NCI-H1436 treated with DMSO at 0.1 percent for 48 hours (cell line): ENCODE measurements around the gene PLD3.
"Not testable (repeated sequence)": the region's sequence is repeated elsewhere in the genome, so short reads cannot be mapped to it uniquely, and the experiment has no call there.

ENCODE experiments used
- DNase-seq: peaks from one replicate; lab custom pipeline; 2025; lab: John Stamatoyannopoulos, UW

The PLD3 gene

DNA sequence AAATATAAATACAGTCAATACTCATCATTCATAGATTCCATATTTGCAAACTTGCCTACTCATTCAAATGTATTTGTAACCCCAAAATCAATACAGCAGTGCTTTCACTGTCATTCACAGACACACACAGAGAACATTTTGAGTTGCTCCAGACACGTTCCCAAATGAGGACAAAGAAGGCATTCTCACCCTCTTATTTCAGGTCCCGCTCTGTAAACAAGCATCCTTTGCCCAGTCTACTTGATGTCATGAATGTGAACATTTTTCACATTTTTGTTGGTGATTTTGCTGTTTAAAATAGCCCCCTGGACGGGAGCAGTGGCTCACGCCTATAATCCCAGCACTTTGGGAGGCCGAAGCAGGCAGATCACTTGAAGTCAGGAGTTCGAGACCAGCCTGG, 15.8 kb upstream of the PLD3 start:
- DNase-seq: no peak

DNA sequence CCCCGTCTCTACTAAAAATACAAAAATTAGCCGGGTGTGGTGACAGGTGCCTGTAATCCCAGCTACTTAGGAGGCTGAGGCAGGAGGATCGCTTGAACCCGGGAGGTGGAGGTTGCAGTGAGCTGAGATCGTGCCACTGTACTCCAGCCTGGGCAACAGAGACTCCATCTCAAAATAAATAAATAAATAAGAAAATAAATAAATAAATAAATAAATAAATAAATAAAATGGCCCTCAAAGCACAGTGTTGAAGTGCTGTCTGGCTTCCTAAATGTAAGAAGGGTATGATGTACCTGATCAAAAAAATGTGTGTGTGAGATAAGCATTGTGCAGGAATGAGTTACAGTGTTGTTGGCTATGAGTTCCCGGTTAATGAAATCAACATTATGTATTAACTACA, 15.4 kb upstream of the PLD3 start:
- DNase-seq: not testable (repeated sequence)

DNA sequence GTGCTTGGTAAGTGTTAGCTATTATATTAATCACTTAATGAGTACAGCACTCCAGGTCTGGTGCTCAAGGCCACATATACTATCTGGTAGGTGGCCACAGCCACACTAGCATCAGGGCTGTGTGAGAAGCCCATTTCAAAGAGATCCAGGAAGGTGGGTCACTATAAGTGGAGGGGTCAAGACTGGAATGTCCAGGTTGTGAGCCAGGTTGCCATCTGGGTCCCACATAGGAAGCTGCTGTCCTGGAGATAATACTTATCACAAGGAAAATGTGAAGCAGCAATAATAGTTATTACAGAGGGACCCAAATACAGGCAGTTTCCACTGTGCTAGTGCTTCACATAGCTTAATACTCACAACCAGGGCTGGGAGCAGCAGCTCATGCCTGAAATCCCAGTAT, 13.4 kb upstream of the PLD3 start:
- DNase-seq: no peak

DNA sequence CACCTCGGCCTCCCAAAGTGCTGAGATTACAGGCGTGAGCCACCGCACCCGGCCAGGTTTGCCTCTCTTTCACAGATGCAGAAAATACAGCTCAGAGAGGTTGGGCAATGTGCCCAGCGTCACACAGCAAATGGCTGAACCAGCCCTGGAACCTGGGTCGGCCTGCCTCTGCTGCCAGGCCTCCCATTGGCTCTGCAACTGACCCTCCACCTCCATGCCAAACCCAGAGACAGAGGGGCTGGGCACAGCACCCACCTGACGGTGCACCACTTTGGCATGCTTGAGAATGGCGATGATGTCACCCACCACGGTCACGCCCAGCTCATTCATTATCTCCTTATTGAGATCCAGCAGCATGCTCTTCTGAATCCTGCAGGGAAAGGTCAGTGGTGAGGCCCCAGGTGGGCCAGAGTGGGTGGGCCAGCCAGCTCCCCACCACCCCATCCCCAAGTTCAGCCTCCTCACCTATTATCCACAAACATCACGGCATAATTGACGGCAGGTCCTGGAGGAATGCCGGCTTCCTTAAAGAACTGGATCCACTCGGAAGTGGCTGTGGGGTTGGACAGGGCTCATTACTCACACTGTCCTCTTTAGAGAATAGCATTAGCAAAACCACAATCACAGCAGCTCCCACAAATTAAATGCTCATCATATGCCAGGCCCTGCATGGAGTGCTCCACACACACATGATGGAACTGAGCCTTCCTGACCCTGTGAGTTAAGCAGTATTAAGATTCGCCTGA, 12.5 kb upstream of the PLD3 start:
- no peak for DNase-seq

DNA sequence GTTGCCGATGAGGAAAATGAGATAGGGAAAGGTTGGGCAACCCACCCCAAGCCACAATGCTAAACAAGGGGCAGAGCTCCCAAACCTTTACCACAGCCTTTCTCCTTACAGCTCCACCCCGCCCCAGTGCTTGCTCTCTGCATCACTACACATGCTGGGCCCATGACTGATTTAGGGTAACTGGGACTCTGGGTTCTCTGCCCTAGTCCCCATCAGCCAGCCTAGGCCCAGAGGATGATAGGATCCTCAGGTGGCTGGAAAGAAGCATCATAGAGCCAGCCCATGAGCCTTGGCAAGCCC, 11.9 kb upstream of the PLD3 start:
- DNase-seq: no peak

DNA sequence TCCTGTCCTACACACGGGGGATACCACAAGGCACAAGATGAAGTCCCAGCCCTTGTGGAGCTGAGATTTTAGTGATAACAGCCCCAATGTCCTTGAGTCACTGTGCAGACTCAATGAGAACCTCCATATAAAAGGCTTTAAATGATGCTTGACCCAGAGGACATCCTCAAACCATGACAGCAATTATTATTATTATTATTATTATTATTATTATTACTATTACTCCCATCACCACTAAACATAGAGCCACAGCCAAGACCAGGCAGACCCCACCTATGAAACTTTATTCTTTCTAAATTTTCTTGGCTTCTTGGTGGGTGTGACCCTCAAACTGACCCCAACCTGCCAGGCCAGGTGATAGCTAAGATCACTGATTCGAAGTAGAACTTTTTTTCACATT, 11.4 kb upstream of the PLD3 start:
- DNase-seq: no peak

DNA sequence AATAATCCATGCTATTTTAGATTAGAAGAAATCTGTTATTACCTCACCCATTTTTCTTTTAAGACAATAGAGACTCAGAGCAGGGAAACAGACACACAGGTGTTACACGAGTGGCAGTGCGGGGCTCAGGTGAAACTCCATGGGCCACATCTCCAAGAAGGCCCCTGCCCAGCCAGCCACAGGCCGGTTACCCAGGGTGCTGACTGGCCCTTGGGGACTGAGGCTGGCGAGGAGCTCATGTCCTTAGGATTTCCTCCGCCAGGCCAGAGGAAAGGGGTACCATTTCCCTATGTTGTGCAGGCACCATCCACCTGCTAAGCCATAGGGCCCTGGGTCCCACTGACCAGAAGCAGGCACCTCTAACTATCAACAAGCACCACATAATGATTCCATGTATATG, 10.9 kb upstream of the PLD3 start:
- no peak for DNase-seq

DNA sequence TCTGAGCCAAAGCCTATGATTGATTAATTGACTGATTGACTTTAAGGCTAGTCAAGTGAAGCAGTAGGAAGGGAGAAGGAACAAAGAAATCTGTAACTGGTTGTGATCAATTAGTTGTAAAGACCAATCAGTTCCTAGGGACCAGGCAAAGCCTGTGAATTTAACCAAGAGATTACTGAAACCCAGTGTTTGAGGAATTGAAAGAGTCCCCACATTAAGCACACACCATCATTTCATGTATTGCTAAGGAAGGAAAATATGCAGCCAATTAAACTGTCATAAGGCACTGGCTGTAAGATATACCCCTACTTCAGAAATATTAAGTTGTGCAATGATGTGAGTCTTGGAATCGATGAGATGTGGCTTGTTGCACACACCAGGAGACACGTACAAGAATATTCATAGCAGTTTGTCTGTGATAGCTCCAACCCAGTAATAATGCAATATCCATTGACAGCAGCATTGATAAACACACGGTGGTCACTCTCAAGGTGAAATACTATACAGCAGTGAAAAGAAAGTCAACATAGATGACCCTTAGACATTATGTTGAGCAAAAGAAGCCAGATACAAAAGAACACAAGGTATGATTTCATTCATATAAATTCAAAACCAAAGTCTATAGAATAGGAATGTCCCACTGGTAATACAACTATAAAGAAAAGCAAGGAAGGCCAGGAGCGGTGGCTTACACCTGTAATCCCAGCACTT, 9.3 kb upstream of the PLD3 start:
- DNase-seq: no peak

DNA sequence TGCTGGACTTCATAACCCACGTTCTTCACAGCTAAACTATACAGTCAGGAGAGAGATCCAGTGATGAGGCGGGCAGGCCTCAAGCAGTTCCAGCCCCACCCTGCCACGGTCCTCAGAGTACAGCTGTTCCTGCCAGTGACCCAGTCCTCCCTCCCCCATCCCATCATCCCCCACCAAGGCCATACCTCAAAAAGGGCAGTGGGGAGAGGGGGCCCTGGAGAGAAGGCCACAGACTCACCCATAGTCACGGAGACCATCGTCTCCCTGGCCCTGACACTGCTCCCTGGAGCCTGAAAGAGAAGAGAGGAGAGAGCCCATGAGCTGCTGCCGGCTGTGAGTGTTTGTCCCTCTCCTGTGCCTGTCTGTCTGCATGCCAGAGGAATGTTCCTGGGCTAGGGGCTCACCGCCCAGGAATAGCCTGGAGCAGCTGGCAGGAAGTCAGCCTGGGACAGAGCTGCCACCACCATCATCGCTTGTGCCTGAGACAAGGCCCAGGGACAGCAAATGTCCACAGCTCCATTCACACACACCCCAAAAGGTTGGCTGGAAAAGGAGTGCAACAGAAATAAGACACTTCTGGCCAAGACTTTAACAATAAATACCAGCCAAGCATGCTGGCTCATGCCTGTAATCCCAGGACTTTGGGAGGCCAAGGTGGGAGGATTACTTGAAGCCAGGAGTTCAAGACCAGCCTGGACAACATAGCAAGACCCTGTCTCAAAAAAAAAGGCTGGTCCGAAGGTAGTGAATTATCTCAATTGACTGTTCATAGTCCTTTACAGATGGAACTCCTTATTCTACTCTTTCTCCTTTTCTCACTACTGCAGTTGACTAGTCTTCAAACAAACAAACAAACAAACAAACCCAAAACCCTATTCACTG, 6.7 kb upstream of the PLD3 start:
- no peak for DNase-seq

DNA sequence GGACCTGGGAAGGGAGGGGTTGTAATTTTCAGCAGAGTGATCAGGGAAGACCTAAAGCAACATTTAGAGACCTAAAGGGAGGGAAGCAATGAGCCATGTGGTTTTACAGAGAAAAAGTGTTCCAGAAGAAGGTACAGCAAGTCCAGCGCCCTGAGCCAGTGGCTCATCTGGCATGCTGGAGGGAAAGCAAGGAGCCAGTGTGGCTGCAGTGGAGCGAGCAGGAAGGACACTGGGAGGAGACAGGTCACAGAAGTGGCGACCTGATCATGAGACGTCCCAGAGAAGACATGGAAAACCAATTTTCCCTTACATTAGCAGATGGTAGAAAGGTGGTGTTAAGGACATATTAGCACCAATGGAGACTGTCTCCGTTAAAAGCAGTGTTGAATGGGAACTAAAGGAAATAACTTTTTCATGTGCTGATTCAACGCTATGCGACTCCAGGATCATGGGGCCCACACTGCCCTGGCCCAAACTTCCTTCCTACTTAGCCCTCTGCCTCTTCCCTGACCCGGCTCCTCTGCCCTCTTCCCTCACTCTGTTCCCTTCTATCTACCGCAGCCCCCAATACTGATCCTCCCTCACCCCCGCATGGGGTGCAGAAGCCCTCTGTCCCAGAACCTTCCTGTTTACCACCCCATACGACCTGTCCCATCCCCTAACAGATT, 5.7 kb upstream of the PLD3 start:
- DNase-seq: no peak

DNA sequence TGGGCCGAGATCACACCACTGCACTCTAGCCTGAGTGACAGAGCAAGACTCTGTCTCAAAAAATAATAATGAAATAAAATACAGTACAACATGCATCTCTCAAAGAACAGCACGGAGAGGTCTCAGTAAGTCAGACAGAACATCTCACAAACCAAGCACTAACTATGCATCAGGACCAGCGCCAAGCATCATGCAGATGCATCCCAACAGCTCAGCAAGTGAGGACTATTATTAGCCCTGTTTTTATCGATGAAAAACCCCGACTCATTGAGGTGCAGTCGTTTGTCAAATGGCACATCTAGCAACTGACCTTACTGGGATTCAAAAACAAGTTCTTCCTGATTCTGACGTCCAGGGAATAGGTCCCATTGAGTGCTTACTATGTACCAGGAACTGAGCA, 4.1 kb upstream of the PLD3 start:
- DNase-seq: no peak

DNA sequence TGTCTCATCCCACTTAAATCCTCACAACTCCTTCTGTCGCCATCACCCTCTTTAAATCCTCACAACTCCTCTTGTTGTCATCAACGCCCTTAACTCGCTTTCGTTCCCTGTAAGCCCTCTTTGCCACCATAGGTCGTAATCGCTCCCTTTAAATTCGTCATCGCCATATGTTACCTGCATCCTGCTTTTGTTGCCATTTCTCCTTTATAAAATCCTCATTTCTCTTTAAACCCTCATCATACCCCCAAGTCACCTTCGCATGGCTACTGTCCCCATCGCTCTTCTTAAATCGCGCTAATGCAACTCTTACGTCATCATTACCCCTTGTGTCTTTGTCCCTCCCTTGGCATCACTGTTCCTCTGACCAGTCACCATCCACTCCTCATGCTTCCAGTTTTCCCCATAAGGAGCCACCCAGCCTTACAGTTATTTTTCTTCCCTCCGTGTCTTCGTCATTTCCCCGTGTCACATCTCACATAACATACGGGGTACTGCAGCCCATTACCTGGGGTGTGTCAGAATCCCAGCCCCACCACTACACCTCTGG, 539 bp downstream of the PLD3 start:
- no peak for DNase-seq

DNA sequence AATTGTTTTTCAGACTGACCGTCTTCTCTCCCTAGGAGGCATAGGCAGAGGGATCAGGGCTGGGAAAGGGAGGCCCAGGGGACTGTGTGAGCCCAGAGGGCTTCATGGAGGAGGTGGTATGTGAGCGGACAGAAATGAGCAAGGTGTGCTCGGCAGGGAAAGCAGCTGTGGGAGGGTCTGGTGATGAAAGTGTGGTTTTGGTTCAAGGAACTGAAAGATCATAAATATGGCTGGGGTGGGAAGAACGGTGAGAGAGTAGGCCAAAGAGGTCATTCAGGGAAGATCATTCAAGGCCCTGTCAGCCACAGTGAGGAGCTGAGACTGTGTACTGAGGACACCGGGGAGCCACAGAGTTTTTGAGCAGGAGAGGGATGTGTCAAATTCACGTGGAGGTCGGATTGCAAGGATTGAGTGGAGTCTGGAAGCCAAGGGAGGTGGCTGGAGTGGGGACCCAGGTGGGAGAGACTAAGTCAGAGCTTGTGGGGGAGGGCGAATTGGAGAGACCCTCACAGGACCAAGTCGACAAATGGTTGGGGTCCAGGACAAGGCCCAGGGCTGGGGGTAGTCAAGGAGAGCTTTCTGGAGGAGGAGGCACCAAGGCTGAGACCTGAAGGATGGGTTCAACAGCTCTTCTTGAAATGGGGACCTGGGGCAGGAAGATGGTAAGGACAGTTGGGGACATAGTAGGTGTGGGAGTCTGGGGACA, 7.6 kb downstream of the PLD3 start:
- no peak for DNase-seq

DNA sequence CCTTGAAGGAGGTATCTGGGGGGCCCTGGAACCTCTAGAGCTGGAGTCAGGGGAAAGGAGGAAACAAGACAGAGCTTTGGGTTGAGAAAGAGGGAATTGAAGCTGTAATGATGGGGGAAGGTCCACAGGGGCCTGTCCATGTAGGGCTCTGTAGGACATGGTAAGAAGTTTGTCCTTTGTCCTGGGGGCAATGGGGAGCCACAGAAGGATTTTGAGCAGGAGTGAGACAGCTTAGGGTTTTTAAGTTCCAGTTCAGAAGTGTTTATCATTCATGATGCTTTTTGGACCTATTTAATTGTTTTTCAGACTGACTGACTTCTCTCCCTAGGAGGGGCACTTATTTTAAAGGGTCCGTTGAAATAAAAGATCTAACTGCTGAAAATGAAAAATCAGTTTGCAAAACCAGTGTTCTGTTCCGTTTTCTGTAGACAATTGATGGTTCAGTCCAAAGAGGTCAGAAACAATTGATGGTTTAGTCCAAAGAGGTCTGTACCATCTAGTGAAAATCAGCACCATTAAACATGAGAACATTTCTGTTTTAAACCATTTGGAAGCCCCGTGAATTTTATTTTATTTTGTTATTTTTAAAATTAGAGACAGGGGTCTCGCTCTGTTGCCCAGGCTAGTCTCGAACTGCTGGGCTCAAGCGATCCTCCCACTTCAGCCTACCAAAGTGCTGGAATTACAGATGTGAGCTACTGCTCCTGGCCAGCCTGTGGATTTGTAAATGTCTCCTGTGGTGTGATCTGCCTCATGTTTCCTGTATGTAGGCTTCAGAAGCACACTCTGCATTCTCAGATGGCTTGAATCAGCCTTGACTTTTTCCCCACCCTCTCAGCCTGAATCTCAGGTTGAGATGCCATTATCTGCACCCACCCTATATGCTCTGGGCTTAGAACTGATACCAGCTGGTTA, 8.4 kb downstream of the PLD3 start:
- no peak for DNase-seq

DNA sequence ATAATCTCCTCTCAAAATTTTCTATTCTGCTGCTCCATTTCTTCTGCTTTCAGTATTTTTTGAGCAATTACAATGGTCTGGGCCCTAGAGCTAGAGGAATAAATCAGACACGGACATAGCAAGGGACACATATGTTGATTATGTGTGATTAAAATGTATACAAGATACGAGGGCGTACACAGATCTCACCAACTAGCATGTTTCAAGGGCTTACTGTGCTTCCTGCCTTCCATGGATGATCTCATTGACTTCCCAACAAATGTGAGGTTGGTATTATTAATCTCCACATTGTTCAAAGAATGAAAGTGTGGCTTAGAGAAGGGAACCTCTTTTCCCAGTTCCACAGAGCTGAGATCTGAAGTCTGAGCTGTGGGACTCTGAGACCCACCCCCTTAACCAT, 9.1 kb downstream of the PLD3 start:
- no peak for DNase-seq

DNA sequence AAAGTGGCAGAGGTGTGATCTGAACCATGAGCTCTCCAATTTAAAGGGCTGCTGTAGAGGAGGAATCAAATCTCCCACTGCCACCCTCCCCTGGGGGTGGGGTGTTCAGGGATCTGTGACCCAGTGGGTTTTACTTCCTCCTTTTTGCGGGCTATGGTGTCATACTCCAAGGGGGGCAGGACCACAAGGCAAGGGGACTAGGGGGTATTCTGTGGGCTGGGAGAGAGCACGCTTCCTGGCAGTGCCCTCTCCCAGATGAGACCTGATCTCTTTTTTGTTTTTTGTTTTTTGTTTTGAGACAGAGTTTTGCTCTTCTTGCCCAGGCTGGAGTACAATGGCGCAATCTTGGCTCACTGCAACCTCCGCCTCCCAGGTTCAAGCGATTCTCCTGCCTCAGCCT, 10.3 kb downstream of the PLD3 start:
- DNase-seq: no peak

DNA sequence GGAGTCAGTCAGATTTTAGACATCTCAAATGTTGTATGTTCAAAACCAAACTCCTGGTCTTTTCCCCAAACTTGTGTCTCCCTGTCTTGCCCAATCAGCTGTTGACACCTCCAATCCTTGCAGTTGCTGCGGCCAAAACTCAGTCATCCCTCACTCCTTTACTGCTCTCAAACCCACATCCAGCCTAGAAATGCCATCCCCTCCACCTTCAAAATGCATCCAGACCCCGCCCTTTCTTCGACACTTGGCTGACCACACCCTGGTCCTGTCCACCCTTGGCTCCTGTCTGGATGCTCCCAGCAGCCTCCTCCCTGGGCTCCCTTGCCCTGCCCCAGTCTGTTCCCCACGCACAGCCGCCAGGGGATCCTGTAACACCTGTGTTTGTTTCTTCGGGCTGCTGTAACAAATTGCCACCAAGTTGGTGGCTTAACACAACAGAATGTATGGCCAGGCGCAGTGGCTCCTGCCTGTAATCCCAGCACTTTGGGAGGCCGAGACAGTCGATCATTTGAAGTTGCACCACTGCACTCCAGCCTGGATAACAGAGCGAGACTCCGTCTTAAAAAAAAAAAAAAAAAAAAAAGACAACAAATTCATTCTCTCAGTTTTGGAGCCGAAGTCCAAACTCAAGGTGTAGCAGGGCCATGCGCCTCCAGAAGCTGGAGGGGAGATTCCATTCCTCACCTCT, 11.7 kb downstream of the PLD3 start:
- no peak for DNase-seq

DNA sequence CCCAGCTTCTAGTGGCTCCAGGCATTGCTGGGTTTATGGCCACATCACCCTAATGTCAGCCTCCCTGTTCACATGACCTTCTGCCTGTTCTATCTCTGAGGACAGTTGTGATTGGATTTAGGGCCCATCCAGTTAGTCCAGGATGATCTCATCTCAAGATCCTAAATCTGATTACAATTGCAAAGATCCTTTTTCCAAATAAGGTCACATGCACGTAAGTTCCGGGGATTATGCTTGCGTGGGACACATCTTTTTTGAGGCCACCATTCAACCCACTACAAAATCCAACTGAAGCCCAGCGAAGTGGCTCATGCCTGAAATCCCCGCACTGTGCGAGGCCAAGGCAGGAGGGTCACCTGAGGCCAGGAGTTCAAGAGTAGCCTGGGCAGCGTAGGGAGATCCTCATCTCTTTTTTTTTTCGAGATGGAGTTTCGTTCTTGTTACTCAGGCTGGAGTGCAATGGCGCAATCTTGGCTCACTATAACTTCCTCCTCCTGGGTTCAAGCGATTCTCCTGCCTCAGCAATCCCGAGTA, 12.3 kb downstream of the PLD3 start:
- no peak for DNase-seq

DNA sequence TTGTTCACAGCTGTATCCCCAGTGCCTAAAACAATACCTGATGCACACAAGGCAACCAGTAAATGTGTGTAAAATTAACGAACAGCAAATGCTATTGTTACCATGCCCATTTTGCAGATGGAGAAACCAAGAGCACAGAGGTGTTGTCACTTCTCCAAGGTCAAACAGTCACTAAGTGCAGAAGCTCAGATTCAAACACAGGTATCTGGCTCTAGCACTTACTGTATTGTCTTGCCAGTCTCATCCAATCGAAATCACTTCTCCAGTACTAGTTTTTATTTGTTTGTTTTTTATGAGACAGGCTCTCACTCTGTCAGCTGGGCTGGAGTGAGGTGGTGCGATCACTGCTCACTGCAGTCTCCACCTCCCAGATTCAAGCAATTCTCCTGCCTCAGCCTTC, 13.7 kb downstream of the PLD3 start:
- DNase-seq: no peak

DNA sequence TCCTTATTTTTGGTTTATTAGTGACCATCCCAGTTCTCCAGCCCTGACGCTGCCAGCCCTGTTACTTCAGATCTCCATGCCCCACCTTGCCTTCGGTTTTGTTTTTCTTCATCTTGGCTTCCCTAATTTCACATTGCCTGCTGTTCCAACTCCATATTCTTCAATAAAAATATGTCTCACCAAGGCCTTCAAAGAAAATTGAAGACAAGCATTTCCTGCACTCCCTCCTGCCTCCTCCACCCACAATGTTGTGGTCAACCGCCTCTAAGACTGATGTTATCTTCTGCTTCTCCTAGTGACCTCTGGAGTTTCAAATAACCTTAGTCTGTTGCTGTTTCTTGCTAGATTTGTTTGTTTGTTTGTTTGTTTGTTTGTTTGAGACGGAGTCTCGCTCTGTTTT, 14.6 kb downstream of the PLD3 start:
- DNase-seq: no peak
